Effector memory CD4-positive, alpha-beta T cell (primary cell): ENCODE measurements around the gene FOXN1.
"Not testable (repeated sequence)": the region's sequence is repeated elsewhere in the genome, so short reads cannot be mapped to it uniquely, and the experiment has no call there.

Experiments
- DNase-seq, 3 donors: peaks; one replicate each; pipeline ENCODE4 v3.0.0-alpha.2; 2020
- H3K27ac ChIP-seq: 2 replicates; pipeline ENCODE4 v1.7.0; 2013; ENCODE audit warnings: mild to moderate bottlenecking, low read length, moderate library complexity; ENCODE audit not compliant: insufficient read depth, poor library complexity, severe bottlenecking
- H3K27me3 ChIP-seq: replicated peaks from 2 replicates; pipeline ENCODE4 v1.7.0; 2013; ENCODE audit warnings: mild to moderate bottlenecking, low read length; ENCODE audit not compliant: insufficient read depth, control insufficient read depth, poor library complexity, severe bottlenecking
- H3K36me3 ChIP-seq: 2 replicates; pipeline ENCODE4 v1.7.0; 2013; ENCODE audit warnings: mild to moderate bottlenecking, low read length, moderate library complexity; ENCODE audit not compliant: control insufficient read depth, insufficient read depth
- H3K4me1 ChIP-seq: 2 replicates; pipeline ENCODE4 v1.7.0; 2013; ENCODE audit warnings: low read length, mild to moderate bottlenecking; ENCODE audit not compliant: control insufficient read depth, insufficient read depth, poor library complexity, severe bottlenecking
- H3K4me3 ChIP-seq: 2 replicates; pipeline ENCODE4 v1.7.0; 2013; ENCODE audit warnings: low read length, low read depth, mild to moderate bottlenecking; ENCODE audit not compliant: insufficient read depth, poor library complexity, severe bottlenecking
- H3K9me3 ChIP-seq: 2 replicates; pipeline ENCODE4 v1.7.0; 2013; ENCODE audit warnings: mild to moderate bottlenecking, low read length, moderate library complexity; ENCODE audit not compliant: control insufficient read depth

Gene FOXN1

DNA sequence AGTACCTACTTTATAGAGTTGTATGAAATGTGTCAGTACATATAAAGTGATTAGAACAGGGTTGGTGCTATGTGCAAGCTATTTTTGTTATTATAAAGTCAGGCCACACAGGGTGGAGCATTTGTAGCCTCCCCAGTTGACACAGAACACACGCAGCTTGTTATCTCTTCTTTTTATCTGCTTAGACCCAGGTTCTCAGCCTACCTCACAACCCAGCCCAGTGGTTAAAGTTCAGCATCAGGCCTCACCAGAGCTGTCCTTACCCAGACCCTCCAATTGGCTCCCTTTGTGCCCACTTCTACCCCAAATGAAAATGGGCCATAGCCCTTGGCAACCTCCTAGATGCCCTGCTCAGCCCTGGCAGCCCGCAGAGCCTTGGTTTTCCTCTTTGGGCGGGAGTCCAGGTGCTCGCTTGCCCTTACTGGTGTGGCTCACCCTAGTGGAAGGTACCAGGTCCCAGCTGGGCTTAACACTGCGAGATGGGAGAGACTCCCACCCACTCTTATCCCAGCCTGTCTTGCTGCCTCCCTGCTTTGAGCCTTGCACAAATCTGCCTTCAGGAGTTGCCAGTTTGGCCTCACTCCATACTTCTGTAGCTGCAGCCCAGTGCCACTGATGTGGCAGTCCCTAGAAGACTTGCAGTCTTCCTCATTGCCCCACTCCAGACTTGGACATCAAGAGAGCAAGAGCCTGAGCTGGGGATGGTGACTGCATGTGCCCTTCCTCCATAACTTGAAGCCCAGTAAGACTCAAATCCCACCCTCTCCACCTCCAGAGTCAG is 66.3 kb downstream of the FOXN1 start:
- Histone ChIP-seq H3K4me1 (peaks cover 26% of the 10 kb centered on the region), H3K27me3 (no peaks in the 10 kb centered on the region), H3K9me3 (no peaks in the 10 kb centered on the region), H3K36me3 (no peaks in the 10 kb centered on the region), H3K4me3 (peak overlapping the region; percentile 95), H3K27ac (peak overlapping the region; percentile 81)
- no peak for DNase-seq

DNA sequence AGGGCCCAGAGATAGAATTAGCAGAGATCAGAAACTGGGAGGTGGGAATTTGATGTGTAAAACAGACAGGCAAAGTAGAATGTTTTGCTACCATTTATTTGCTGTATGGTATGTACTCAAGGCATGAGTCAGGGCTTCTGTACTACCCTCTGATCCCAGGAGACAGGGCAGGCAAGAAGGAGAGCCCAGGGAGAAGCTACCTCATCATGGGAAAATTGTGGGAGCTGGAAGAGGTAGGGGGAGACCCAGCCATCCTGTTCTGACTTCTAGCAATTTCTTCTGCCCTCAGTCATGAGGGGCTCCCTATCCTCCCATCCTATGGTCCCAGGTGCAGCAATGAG is 66.9 kb downstream of the FOXN1 start:
- H3K4me1 ChIP-seq = peaks cover 26% of the 10 kb centered on the region
- no peaks in the 10 kb centered on the region for H3K36me3 ChIP-seq
- no peaks in the 10 kb centered on the region for H3K27me3 ChIP-seq
- H3K4me3 ChIP-seq = no peak overlapping the region
- H3K9me3 ChIP-seq = no peaks in the 10 kb centered on the region
- no peak overlapping the region for H3K27ac ChIP-seq
- DNase-seq = no peak

DNA sequence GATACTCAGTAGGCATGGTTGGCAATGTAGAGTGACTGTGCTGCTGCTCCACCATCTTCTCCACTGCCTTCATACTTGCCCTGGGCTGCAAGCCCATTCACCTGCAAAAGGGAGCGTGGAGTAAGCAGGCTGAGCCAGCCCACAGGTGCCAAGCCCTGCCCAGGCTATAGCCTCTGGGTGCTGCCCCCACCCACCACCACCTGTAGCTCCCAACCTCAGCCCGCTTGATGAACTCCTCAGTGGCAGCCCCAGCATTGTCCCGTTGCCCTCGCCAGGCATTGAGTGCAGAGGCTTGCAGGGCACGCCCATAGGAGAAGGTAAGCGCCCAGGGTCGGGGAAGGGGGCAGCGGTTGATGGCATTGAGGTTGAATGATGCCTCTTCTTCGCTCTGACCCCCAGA is 67.4 kb downstream of the FOXN1 start:
- H3K4me3 ChIP-seq = no peak overlapping the region
- no peaks in the 10 kb centered on the region for H3K27me3 ChIP-seq
- no peak overlapping the region for H3K27ac ChIP-seq
- H3K9me3 ChIP-seq = no peaks in the 10 kb centered on the region
- no peaks in the 10 kb centered on the region for H3K36me3 ChIP-seq
- DNase-seq = no peak
- H3K4me1 ChIP-seq = peaks cover 26% of the 10 kb centered on the region

GRCh38 chr17:28573966-28574480 is 67.9 kb downstream of the FOXN1 start:
- no peaks in the 10 kb centered on the region for H3K27me3 ChIP-seq
- H3K4me3 ChIP-seq = no peak overlapping the region
- peaks cover 26% of the 10 kb centered on the region for H3K4me1 ChIP-seq
- DNase-seq = no peak
- H3K36me3 ChIP-seq = no peaks in the 10 kb centered on the region
- no peaks in the 10 kb centered on the region for H3K9me3 ChIP-seq
- H3K27ac ChIP-seq = no peak overlapping the region

- Histone ChIP-seq H3K36me3 (no peaks in the 10 kb centered on the region), H3K27me3 (no peaks in the 10 kb centered on the region), H3K4me3 (no peak overlapping the region), H3K9me3 (no peaks in the 10 kb centered on the region), H3K4me1 (peaks cover 24% of the 10 kb centered on the region), H3K27ac (no peak overlapping the region)
- no peak for DNase-seq
Observed at GRCh38 chr17:28574526-28574925, 68.4 kb downstream of the FOXN1 start.

DNA sequence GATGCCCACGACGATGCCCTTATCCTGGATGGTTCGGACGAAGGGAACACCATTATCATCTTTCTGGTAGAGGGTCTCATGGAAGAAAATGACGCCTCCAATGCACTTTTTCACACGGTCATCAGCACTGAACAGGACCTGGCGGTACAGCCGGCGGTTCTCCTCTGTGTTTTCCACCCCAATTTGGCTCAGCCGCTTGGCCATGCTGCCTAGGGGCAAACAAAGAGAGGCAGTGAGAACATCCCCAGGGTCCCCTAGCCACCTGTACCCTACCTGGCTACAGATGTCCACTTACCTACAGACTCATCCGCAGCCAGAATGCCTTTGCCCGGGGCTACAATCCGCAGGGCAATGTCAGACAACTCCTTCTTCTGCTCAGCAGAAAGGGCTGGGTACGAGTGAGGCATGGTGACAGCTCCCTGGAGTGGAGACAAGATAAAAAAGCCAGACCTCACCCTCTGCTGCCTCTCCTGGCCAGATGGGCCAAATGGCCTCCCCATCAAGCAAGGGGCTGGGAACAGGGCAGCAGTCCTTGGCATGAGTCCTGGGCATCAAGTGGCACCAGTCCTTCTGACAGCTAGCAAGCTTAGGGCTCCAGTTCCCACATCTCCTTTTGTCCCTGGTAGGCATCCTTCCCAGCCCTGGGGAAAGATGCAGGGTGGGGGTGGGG is 69.1 kb downstream of the FOXN1 start:
- no peaks in the 10 kb centered on the region for H3K36me3 ChIP-seq
- no peaks in the 10 kb centered on the region for H3K27me3 ChIP-seq
- H3K4me3 ChIP-seq = no peak overlapping the region
- no peaks in the 10 kb centered on the region for H3K9me3 ChIP-seq
- H3K27ac ChIP-seq = no peak overlapping the region
- peaks cover 17% of the 10 kb centered on the region for H3K4me1 ChIP-seq
- no peak for DNase-seq

GRCh38 chr17:28576016-28576415 is 69.9 kb downstream of the FOXN1 start:
- H3K36me3 ChIP-seq, DNase-seq, H3K4me3 ChIP-seq, H3K27ac ChIP-seq, H3K27me3 ChIP-seq, H3K9me3 ChIP-seq: not testable (repeated sequence)
- H3K4me1 ChIP-seq = peaks cover 13% of the 10 kb centered on the region

- Histone ChIP-seq H3K9me3 (no peaks in the 10 kb centered on the region), H3K36me3 (no peaks in the 10 kb centered on the region), H3K27ac (peak within 1 kb of the TSS; percentile 15), H3K4me3 (peak within 1 kb of the TSS; percentile 23), H3K27me3 (no peaks in the 10 kb centered on the region), H3K4me1 (peaks cover 13% of the 10 kb centered on the region)
- DNase-seq = peak; percentile 95 to 98 (median 96)
Observed at GRCh38 chr17:28576758-28577465, 70.8 kb downstream of the FOXN1 start, which contains the start of gene ALDOC. TSS of gene ALDOC (minus strand) at chr17:28576895. CDS start at chr17:28575532, 1,363 bp downstream.

- Histone ChIP-seq H3K9me3 (no peaks in the 10 kb centered on the region), H3K27me3 (no peaks in the 10 kb centered on the region), H3K36me3 (no peaks in the 10 kb centered on the region), H3K4me3 (no peak overlapping the region), H3K27ac (no peak overlapping the region), H3K4me1 (peaks cover 8% of the 10 kb centered on the region)
- DNase-seq = no peak
Observed at GRCh38 chr17:28577466-28577824, 71.3 kb downstream of the FOXN1 start.
